GM12873 (cell line): ENCODE data around the gene PTPRN2.

Experiments used
- TF ChIP-seq, protein P1 (sequence below): IDR thresholded peaks from 2 replicates; pipeline ENCODE4 v1.5.1; 2012; ENCODE audit warnings: low read depth, mild to moderate bottlenecking, moderate library complexity, low read length, control low read depth; ENCODE audit not compliant: insufficient read depth; ENCODE audit errors: missing control alignments

Gene PTPRN2

DNA sequence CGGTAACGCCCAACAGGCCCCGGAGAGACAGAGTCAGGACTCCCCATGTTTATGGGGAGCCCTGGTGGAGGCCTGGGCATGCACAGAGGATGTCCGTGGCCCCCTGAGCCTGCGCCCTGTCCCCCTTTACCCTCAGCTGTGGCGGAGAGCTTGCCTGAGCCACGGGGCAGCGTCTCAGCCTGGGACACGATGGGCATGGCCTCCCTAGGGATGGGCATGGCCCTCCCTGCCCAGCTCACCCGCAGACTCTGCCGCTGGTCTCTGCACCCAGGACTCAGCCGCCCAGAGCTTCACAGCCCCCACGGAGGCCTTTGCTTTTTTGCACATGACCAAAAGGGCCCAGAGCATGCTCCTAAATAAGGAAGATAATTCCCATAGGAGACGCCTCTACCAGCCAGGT lies 394.2 kb downstream of the PTPRN2 start:
- TF ChIP-seq, protein P1, sequence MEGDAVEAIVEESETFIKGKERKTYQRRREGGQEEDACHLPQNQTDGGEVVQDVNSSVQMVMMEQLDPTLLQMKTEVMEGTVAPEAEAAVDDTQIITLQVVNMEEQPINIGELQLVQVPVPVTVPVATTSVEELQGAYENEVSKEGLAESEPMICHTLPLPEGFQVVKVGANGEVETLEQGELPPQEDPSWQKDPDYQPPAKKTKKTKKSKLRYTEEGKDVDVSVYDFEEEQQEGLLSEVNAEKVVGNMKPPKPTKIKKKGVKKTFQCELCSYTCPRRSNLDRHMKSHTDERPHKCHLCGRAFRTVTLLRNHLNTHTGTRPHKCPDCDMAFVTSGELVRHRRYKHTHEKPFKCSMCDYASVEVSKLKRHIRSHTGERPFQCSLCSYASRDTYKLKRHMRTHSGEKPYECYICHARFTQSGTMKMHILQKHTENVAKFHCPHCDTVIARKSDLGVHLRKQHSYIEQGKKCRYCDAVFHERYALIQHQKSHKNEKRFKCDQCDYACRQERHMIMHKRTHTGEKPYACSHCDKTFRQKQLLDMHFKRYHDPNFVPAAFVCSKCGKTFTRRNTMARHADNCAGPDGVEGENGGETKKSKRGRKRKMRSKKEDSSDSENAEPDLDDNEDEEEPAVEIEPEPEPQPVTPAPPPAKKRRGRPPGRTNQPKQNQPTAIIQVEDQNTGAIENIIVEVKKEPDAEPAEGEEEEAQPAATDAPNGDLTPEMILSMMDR = no peak

DNA sequence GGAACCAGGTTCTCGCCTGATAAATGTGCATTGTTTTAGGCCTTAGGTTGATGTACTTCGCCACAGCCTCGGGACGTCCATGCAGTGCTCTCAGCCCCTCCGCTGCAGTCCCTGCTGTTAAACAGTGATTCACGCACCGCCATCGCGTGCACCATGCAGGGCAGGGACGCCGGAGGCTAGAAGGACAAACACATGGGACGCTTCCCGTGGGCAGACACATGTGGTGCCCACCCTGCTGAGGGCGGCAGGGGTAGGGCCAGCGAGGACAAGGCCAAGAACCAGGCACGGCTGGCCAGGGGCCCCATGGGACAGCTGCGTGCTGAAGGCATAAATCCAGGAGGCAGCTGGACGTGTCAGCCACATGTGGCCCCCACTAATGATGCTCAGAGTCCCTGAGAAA lies 394.7 kb downstream of the PTPRN2 start:
- TF ChIP-seq, protein P1 = no peak

DNA sequence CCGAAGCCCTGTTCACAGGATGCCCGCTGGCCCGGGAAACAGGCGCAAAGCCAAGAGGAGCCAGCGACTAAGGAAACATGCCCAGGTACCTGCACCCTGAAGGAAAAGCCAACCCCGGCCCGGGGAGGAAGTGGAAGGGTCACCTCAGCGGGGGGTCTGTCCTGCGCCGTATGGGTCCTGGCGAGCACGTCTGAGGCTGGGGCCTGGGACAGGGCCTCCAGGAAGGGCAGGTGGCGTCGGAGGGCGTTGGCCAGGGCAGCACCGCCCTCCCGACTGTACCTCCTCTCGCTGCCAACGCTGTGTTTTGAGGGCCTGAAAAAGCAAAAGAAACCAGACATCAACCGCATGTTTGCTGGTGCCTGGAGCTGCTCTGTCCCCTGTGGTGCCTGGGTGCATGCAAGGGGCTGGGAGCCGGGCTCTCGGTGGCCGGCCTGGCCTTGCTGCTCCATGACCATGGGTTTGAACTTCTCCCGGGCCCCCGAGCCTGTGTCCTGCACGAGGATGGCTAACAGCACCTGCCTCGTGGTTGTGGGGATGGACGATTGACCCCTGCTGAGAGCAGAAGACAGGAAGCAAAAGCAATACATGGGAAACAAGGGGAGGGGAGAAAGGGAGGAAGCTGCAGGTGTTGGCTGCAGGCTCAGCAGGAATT lies 395.3 kb downstream of the PTPRN2 start:
- TF ChIP-seq, protein P1 = no peak

DNA sequence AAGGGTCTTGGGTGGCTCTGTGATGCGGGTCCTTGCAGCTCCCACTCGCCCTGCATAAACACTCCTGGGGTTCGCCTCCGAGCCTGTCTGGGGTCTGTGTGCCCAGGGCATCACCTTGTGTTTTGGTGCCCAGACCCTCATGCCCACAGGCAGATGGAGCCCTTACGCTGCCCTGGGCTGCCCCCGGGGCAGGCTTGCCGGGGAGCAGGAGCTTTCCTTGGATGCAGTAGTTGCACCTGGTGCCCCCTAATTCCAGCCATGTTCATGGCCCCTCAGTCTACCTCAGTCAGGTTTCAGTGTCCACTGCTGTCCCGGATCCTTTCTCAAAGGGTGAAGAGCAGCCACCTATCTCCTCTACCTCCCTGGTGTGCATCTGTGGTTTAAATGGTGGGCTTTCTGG lies 396.0 kb downstream of the PTPRN2 start:
- TF ChIP-seq, protein P1 = no peak

DNA sequence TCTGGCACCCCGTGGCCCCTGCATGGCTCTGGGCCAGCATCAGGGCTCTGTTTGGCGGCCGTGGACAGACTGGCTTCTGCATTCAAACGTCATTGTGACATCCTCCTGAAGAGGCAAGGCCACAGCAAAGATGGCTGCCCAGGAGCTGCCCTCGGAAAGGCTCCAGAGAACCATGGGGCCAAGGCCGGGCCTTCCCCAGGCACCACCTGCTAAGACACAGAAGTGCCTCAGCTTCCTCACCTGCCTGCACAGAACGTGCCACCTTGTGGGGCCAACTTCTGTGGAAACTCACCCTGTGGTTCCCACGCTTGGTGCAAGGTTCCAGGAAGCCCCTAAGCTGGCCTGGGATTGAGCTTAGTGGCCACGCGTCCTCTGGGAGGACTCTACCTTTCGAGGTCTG lies 396.9 kb downstream of the PTPRN2 start:
- TF ChIP-seq, protein P1 = no peak

DNA sequence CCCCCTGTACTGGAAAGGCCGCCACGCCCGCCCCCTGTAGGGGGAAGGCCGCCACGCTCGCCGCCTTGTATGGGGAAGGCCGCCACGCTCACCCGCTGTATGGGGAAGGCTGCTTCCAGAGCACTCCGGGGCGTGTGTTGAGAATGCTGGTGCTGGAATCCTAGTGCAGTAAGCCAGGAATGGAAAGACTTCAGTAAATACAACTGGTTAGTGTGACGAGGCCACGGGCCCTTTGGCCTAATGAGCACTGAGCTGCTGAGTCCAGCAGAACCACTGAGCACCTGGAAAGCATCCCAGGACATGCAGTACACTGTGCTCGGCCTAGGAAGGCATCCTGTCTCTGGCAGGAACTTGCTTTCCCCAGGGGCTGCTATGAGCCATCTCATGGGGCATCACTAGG lies 398.9 kb downstream of the PTPRN2 start:
- TF ChIP-seq, protein P1 = no peak

DNA sequence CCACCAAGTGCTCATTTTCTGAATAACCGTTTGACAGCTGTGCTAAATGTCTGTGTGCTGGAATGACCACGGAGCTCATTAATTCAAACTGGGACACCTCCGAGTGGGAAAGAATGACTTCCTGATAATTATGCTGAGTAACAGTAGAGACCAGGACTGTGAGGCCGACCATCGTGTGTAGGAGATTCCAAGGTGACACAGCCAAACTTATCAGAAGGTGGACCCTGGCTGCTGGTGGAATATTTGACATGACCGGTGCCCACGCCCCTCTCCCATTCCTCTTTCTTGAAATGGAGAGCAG lies 400.0 kb downstream of the PTPRN2 start:
- TF ChIP-seq, protein P1 = no peak
